NCI-H1105 treated with DMSO at 0.1 percent for 48 hours (cell line): ENCODE results near the gene MAML1.
"Not testable (repeated sequence)": the region's sequence is repeated elsewhere in the genome, so short reads cannot be mapped to it uniquely, and the experiment has no call there.

Source experiments
- DNase-seq: peaks from one replicate; lab custom pipeline; 2025; lab: John Stamatoyannopoulos, UW

The MAML1 gene

DNA sequence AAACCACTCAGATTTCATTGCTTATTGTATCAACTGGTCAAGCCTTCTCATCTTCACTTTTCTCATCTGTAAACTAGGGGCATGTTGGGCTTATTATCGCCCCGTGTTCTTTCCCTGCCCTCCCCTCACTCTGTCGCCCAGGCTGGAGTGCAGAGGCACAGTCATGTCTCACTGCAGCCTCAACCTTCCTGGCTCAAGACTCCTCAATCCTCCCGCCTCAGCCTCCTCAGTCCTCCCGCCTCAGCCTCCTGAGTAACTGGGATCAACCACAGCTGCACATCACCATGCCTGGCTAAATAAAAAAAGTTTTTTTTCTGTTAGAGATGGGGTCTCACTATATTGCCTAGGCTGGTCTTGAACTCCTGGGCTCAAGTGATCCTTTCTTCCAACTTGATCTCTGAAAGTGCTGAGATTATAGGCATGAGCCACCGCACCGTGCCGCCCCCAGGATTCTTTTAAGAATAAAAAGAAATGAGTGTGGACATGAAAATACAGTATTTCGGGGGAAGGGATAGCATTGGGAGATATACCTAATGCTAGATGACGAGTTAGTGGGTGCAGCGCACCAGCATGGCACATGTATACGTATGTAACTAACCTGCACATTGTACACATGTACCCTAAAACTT is 2.0 kb downstream of the MAML1 start:
- DNase-seq, result no peak

GRCh38 chr5:179738742-179739141 is 6.1 kb downstream of the MAML1 start:
- DNase-seq, result no peak

- not testable (repeated sequence) for DNase-seq
Observed at GRCh38 chr5:179744106-179744505, 11.5 kb downstream of the MAML1 start.

- no peak for DNase-seq
Observed at GRCh38 chr5:179746872-179747271, 14.2 kb downstream of the MAML1 start.

DNA sequence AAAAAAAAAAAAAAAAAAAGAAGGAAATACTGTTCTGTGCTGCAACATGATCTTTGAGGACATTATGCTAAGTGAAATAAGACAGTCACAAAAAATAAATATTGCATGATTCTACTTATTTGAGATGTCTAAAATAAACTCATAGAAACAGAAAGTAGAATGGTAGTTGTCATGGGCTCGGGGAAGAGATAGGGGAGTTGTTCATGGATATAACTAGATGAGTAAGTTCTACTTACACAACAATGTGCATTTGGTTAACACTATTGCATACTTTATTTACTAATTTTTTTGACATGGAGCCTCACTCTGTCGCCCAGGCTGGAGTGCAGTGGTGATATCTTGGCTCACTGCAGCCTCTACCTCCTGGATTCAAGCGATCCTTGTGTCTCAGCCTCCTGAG is 15.2 kb downstream of the MAML1 start:
- no peak for DNase-seq

DNA sequence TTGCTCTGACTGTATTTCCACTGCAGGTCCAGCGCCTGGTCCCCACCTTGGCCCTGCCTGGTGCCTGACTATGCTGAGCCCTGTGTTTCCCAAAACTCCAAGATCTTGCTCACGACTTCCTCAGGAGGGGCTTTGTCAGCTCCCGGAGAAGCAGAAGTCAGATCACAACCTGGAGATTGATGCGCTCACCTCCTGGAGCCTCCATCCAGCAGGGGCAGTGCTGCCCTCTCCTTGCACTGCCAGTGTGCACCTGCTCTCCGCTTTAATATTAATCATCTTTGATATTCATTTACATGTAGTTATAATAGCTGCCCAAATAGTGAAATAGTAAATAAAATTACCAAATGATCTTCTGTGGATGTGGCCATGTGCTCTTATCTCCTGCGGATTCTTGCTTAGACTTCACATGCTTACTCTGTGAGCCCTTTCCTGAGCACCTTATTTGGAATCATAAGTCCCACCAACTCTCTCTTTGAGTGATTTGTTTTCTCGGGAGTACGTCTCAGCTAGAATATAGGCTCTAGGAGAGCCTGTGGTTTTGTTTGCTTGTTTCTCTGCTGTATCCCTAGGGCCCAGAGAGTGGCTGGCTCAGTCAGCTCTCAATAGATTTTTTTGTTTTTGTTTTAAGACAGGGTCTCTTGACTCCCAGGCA is 17.4 kb downstream of the MAML1 start:
- DNase-seq, result no peak

DNA sequence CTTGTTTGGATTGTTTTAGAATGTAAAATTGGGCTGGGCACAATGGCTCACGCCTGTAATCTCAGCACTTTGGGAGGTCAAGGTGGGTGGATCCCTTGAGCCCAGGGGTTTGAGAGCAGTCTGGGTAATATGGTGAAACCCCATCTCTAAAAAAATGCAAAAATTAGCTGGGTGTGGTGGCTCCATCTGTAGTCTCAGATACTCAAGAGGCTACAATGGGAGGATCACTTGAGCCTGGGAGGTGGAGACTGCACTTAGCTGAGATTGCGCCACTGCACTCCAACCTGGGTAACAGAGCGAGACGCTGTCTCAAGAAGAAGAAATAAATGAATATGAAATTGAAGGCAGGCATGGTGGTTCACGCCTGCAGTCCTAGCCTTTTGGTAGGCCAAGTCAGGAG is 21.3 kb downstream of the MAML1 start:
- DNase-seq, result no peak

GRCh38 chr5:179755022-179755421 is 22.4 kb downstream of the MAML1 start:
- no peak for DNase-seq

GRCh38 chr5:179758955-179759354 is 26.3 kb downstream of the MAML1 start:
- no peak for DNase-seq

DNA sequence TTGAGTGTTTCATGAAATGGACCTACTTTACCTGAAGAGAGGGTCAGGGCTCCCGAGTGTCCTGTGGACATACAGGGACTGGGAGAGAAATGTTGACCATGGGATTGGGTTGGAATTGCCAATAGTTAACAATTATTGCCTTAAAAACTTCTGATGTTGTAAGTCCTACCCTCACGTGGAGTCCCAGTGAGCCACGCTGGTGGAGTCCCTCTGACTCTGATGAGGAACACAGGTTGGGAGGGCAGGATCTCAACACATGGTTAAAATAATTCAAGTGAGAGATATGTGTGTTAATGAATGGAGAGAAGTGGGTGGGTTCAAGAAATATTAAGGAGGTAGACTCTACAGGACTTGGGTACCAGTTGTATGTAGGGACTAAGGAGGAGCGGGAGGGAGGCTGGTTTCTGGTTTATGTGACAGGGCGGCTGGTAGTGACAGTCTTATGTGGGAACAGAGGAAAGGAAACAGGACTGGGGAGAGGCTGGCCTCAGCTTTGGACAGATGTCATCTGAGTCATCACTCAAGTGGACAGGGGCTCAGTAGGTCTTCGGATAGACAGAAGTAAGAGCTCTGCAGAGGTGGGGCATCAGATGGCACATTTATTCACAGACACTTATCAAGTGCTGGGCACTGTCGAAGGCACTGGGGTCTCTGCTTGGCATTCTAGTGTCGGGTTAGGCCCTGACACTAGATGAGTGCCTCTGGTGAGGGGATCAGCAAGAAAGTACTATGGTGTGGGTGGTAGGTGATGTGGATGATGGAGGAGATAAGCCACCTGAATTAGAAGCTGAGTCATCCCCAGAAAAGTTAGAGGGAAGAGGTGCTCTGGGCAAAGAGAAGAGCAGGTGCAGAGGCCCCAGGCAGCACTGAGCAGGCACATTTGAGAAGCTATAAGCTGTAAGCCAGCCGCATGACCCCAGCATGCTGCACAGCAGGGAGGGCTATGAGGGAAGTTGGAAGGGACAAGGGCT is 27.2 kb downstream of the MAML1 start:
- no peak for DNase-seq

GRCh38 chr5:179762079-179762780 is 29.6 kb downstream of the MAML1 start:
- no peak for DNase-seq

DNA sequence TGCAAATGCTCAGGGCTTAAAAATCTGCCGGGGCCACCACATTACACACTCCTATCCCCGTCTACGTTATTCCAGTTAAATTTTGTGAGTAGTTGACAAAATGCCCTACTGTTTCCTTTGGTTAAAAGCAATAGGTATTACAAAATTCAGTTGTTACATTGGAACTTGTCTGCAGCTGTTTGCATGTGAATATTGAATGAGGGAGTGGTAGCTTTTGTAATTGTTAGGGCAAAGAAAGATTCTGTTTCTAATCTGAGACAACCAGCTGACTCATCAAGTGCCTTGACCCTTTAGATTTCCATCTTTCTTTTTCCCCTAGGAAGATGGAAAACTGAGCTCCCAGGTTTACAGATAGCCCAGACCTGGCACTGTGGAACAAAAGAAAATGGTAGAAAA is 30.2 kb downstream of the MAML1 start:
- no peak for DNase-seq

DNA sequence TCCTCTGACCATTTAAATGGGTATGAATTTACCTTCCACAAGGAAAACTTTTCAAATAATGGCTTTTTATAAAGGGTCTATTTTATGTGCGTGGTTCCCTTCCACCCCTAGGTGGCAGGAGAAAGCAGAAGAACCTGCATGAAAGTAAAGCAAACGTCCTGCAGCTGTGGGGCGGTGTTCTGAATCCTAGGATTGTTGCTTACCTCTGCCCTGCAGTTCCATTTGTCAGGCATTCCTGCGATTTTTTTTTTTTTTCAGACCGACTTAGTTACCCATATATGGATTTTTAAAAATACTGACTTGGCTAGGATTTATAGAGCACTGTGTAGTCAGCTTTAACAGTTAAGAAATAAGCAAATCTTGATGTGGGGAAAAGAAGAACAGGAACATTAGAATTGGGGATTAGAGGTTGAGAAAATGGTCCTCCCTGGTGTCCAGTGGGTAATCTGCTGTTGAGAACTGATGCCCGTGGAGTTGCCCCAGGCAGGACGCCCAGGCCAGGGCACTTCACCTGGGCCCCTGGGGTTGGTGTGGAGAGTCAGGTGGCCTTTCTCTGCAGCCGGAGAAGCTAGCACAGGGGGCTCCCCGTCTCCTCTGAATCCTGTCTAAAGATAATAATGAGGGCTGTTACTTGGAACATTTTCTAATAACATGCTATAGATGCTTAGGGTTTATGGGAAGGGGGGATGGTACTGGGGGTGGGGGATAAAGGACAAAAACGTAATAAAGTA is 30.8 kb downstream of the MAML1 start:
- DNase-seq, result peak; percentile 48

DNA sequence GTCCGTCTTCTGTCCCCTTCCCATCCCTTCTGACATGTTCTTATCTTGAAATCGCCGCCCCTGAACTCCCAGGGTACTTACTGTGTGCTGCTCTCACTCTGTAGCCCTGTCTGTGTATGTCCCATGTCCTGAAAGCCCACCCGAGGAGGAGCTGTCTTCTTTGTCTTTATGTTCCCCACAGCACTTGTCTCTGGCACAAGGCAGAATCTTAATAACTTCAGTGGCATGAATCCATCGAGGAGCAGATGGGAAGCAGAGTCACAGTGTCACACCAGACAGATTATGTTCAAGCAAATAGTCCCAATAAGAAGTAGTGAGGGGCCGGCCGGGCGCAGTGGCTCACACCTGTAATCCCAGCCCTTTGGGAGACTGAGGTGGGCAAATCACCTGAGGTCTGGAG is 31.4 kb downstream of the MAML1 start:
- no peak for DNase-seq

DNA sequence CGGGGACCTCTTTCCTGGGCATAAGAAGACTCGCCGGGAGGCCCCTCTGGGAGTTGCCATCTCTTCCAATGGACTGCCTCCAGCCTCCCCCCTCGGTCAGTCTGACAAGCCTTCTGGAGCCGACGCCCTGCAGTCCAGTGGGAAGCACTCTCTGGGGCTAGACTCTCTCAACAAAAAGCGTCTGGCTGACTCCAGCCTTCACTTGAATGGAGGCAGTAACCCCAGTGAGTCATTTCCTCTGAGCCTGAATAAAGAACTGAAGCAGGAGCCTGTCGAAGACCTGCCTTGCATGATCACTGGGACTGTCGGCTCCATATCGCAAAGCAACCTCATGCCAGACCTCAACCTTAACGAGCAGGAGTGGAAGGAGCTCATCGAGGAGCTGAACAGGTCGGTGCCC is 32.8 kb downstream of the MAML1 start:
- DNase-seq, result no peak

GRCh38 chr5:179766021-179766725 is 33.6 kb downstream of the MAML1 start:
- no peak for DNase-seq

- no peak for DNase-seq
Observed at GRCh38 chr5:179766726-179767455, 34.3 kb downstream of the MAML1 start.

DNA sequence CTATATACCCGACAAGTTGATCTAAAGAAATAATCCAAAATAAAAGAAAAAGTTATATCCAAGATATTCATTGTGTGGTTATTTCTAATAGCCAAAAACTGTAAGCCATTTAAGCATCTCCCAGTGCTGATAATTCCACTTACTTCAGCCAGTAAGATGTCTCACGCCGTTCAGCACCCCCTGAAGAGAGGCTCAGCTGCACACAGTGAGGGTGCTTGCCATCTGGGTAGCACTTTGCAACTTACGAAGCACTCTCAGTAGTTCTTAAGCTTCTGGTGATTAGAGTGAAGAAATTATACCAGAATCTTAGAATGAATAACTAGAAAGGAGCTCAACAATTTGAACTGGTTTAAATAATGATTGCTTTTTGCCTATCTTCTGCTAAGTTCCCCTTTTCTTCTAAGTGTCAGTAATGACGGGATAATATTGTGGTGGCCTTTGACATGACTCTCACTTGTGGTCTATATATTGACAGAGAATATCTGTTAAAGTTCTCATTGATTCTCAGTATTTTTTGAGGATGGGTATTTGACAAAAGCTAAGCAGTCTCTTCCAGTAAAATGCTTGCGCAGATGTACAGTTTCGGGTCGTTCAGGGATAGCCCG is 35.0 kb downstream of the MAML1 start:
- no peak for DNase-seq

GRCh38 chr5:179768326-179769085 is 35.9 kb downstream of the MAML1 start:
- DNase-seq, result no peak
